Measurements from ENCODE around the gene CCDC158.
"Not testable (repeated sequence)": the region's sequence is repeated elsewhere in the genome, so short reads cannot be mapped to it uniquely, and the experiment has no call there.

The CCDC158 gene

DNA sequence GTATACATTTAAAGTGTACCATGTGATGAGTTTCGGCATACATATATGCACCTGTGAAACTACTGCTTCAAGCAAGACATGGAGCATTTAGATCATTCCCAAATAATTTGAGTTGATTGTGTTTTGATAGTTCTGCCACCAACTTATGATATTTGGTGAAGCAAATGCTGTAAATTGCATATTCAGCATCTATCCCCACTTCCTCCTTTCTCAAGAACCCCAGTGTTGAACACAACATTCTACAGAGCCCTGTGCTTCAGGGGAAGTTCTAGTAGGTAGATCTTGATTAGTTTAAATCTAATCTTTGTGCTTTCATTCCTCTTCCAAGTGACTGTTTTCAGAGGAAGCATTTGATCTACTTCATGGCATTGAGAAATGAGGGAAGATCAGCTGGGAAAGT lies 8.7 kb upstream of the CCDC158 start:
- DNase-seq, result no peak

GRCh38 chr4:76426272-76426671 lies 5.3 kb upstream of the CCDC158 start:
- no peak for DNase-seq

DNA sequence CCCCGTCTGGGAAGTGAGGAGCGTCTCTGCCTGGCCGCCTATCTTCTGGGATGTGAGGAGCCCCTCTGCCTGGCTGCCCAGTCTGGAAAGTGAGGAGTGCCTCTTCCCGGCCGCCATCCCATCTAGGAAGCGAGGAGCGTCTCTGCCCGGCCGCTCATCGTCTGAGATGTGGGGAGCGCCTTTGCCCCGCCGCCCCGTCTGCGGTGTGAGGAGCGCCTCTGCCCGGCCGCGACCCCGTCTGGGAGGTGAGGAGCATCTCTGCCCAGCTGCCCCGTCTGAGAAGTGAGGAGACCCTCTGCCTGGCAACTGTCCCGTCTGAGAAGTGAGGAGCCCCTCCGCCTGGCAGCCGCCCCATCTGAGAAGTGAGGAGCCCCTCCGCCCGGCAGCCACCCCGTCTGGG lies 2.2 kb upstream of the CCDC158 start:
- DNase-seq, result not testable (repeated sequence)

- DNase-seq, result no peak
These were observed 666 bp downstream of the CCDC158 start for GRCh38 chr4:76420188-76420761.

GRCh38 chr4:76410636-76411035 lies 10.3 kb downstream of the CCDC158 start:
- DNase-seq, result no peak

DNA sequence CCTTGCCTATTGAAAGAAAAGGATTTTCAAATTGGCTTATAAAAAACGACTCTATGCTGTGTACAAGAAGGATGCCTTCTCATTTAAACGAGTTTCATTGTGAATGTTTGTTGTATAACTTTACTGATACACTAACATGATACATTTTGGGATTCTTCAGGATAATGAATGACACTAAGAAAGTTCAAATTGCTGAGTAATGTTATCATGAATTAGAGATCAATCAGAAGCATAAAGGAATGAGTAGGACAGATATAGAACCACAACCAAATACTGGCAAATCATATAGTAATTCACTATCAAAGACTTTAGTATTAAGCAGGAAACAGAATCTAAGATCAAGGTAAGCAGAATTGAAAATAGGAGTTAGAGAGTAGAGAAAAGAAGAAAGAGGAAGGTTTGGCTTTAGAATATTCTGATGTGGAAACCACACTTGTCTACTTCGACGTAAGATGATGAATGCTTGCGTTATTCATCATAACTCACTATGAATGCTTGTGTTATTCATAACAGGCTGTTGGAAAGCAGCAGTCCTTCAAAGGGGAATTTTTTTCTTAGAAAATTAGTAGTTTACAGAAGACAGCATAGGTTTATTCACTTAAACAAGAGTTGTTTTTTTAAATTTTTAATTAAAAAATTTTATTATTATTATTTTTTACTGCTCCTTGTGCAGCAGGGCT lies 13.4 kb downstream of the CCDC158 start:
- no peak for DNase-seq

GRCh38 chr4:76406081-76406480 lies 14.9 kb downstream of the CCDC158 start:
- DNase-seq, result no peak

DNA sequence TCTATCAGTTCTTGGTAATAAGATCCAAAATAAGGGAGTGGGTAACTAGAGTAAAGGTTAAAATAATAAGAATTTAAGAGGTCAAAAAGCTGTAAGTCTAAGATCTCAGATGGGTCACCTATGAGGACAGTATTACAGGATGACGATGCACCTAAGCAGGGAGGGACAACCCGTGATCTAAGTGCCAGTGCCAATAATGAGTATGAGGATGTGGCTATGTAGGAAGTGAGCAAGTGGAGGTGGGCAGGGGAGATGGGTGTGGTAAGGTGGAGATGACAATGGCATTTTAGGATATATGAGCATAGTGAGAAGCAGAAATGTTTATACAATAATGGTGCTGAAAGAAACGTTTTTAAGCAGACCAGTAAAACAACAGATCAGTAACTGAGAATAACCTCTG lies 19.3 kb downstream of the CCDC158 start:
- DNase-seq, result no peak

- no peak for DNase-seq
These were observed 32.6 kb downstream of the CCDC158 start for GRCh38 chr4:76388160-76388908.

DNA sequence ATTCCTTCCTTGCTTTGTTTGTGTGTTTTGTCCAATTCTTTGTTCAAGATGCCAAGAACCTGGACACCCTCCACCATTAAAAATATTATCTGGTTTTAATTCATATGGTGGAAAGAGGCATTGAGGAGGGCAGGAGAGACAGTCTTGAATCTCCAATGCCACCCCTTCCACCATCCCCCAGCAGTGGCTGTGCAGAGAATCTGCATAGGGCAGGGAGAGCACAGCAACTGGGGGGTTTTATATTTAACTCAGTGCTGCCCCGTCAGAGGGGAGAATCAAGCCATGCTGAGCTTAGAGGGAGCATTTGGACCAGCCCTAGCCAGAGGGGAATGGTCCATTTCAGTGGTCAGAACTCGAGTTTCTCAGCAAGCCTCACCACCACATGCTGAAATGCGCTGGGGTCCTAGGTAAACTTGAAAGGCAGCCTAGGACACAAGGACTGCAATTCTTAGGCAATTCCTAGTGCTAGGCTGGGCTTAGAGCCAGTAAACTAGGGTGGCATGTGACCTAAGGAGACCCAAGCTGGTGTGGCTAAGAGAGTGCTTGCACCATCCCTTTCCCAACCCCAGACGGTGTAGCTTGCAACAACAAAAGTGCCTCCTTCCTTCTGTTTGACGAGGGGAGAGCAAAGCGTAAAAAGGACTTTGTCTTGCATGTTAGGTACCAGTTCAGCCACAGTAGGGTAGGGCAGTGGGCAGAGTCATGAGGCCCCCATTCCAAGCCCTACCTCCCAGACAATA lies 34.2 kb downstream of the CCDC158 start:
- DNase-seq, result no peak

DNA sequence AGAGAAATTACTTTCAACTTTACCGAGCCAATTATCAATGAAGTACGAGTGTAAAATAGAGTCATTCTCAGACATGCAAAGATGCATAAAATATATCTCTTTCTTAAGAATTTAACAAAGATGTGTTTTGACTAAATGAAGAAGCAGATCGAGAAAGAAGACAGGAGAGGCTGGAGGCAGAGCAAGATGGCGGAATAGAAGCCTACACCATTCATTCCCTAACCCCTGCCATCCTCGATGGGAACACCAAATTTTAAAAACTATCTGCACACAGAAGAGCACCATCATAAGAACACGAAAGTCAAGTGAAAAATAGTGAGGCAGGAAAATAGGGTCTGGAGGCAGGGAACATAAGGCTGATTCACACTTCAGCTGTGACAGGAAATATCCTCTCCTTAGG lies 35.0 kb downstream of the CCDC158 start:
- DNase-seq, result no peak

- DNase-seq, result no peak
These were observed 36.9 kb downstream of the CCDC158 start for GRCh38 chr4:76384052-76384451.

- DNase-seq, result no peak
These were observed 37.9 kb downstream of the CCDC158 start for GRCh38 chr4:76383001-76383400.

DNA sequence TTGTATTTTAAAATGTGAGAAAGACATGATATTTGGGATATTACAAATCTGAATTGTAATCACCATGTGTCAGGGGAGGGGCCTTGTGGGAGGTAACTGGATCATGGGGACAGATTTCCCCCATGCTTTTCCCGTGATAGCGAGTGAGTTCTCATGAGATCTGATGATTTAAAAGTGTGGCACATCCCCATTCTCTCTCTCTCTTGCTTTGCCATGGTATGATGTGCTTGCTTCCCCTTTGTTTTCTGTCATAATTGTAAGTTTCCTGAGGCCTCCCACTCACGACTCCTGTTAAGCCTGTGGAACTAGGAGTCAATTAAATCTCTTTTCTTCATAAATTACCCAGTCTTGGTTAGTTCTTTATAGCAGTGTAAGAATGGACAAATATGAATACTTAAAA lies 39.0 kb downstream of the CCDC158 start:
- DNase-seq, result no peak

- DNase-seq, result no peak
These were observed 40.4 kb downstream of the CCDC158 start for GRCh38 chr4:76380561-76380960.

GRCh38 chr4:76377911-76378310 lies 43.0 kb downstream of the CCDC158 start:
- DNase-seq, result no peak

GRCh38 chr4:76377481-76377901 lies 43.5 kb downstream of the CCDC158 start:
- DNase-seq, result no peak

- no peak for DNase-seq
These were observed 44.4 kb downstream of the CCDC158 start for GRCh38 chr4:76376534-76376933.

- no peak for DNase-seq
These were observed 45.2 kb downstream of the CCDC158 start for GRCh38 chr4:76375703-76376102.

DNA sequence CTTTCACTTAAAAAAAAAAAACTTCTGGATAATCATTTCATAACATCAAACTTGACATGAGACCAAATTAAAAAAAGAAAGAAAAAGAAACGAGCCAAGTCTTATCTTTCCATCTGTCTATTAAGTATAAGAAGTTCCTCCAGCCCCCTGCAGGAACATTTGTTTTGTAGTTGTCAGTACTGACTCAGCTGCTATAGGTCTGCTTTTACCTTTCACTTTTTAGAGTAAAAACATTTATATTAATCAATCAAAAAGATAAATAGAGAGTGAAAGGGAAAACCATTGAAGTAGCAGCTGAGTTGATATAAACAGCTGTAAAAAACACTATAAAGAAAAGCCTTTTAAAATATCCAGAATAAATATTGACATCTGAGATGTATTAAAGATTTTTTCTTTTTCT lies 46.1 kb downstream of the CCDC158 start:
- no peak for DNase-seq

- DNase-seq, result no peak
These were observed 46.9 kb downstream of the CCDC158 start for GRCh38 chr4:76373919-76374552.

DNA sequence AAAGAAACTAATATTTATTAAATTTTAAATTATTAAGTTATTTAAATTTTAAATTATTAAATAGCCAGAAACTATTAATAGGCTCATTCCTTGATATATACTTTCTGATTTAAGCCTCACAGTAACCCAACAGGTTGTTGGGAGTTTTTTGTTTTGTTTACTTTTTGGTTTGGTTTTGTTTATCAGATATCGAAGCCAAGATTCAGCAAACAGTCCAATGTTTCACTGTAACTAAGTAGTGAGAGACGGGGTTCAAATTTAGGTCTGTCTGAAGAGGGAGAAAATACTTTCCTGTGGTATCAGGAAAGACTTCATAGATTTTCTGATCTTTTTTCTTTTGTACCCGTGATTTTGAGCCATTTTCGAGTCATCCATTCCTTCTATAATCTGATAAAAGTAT lies 54.2 kb downstream of the CCDC158 start:
- DNase-seq, result no peak

GRCh38 chr4:76365636-76366035 lies 55.3 kb downstream of the CCDC158 start:
- DNase-seq, result no peak

Data from NCI-H1105 (cell line).